ENCODE measurements around the gene HNRNPM.

The HNRNPM gene

GRCh38 chr19:8468124-8468523, 23.3 kb downstream of the HNRNPM start:
- Histone ChIP-seq H3K4me2 (ENCODE audit: low read depth, low read length, poor library complexity, severe bottlenecking) (no peak overlapping the region), H2AFZ (ENCODE audit: low read length) (no peak overlapping the region), H3K4me1 (ENCODE audit: insufficient read depth, low read length, poor library complexity, severe bottlenecking) (no peaks in the 10 kb centered on the region), H3K9me3 (ENCODE audit: insufficient read depth, low read depth, low read length) (no peaks in the 10 kb centered on the region), H3K9me2 (replicated peaks; ENCODE audit: low read depth, low read length) (no peaks in the 10 kb centered on the region), H3K27me3 (ENCODE audit: insufficient read depth, low read length, poor library complexity, severe bottlenecking) (no peaks in the 10 kb centered on the region), H3K9ac (ENCODE audit: low read depth, low read length, poor library complexity, severe bottlenecking) (no peak overlapping the region), H4K20me1 (ENCODE audit: insufficient read depth, low read length, poor library complexity, severe bottlenecking) (peaks cover 68% of the 10 kb centered on the region), H3K36me3 (ENCODE audit: insufficient read depth, low read length) (peaks cover 100% of the 10 kb centered on the region), H3F3A (ENCODE audit: low read depth) (no peaks in the 10 kb centered on the region), H3K79me2 (ENCODE audit: insufficient read depth, low read length) (peaks cover 72% of the 10 kb centered on the region), H3K4me3 (ENCODE audit: low read length, poor library complexity, severe bottlenecking) (no peak overlapping the region)
- TF ChIP-seq CTCF (conservative IDR thresholded peaks at IDR 0.05; ENCODE audit: low read length) (no peak), EZH2phosphoT487 (IDR thresholded peaks at IDR 0.05; ENCODE audit: borderline replicate concordance) (no peak)

- Histone ChIP-seq H3K4me1 (ENCODE audit: insufficient read depth, low read length, poor library complexity, severe bottlenecking) (no peaks in the 10 kb centered on the region), H3K9me2 (replicated peaks; ENCODE audit: low read depth, low read length) (no peaks in the 10 kb centered on the region), H3K79me2 (ENCODE audit: insufficient read depth, low read length) (peaks cover 67% of the 10 kb centered on the region), H3K4me2 (ENCODE audit: low read depth, low read length, poor library complexity, severe bottlenecking) (no peak overlapping the region), H3K4me3 (ENCODE audit: low read length, poor library complexity, severe bottlenecking) (no peak overlapping the region), H4K20me1 (ENCODE audit: insufficient read depth, low read length, poor library complexity, severe bottlenecking) (peaks cover 67% of the 10 kb centered on the region), H3K36me3 (ENCODE audit: insufficient read depth, low read length) (peaks cover 100% of the 10 kb centered on the region), H2AFZ (ENCODE audit: low read length) (no peak overlapping the region), H3K9me3 (ENCODE audit: insufficient read depth, low read depth, low read length) (no peaks in the 10 kb centered on the region), H3K9ac (ENCODE audit: low read depth, low read length, poor library complexity, severe bottlenecking) (no peak overlapping the region), H3K27me3 (ENCODE audit: insufficient read depth, low read length, poor library complexity, severe bottlenecking) (no peaks in the 10 kb centered on the region), H3F3A (ENCODE audit: low read depth) (no peaks in the 10 kb centered on the region)
- TF ChIP-seq EZH2phosphoT487 (IDR thresholded peaks at IDR 0.05; ENCODE audit: borderline replicate concordance) (no peak), CTCF (conservative IDR thresholded peaks at IDR 0.05; ENCODE audit: low read length) (no peak)
Measured at GRCh38 chr19:8468761-8469373, 24.1 kb downstream of the HNRNPM start.

- no peaks in the 10 kb centered on the region for H3K27me3 ChIP-seq (ENCODE audit: insufficient read depth, low read length, poor library complexity, severe bottlenecking)
- peaks cover 64% of the 10 kb centered on the region for H4K20me1 ChIP-seq (ENCODE audit: insufficient read depth, low read length, poor library complexity, severe bottlenecking)
- H3K36me3 ChIP-seq (ENCODE audit: insufficient read depth, low read length), result peaks cover 99% of the 10 kb centered on the region
- no peak overlapping the region for H3K4me3 ChIP-seq (ENCODE audit: low read length, poor library complexity, severe bottlenecking)
- no peak overlapping the region for H3K9ac ChIP-seq (ENCODE audit: low read depth, low read length, poor library complexity, severe bottlenecking)
- no peaks in the 10 kb centered on the region for H3K4me1 ChIP-seq (ENCODE audit: insufficient read depth, low read length, poor library complexity, severe bottlenecking)
- peaks cover 66% of the 10 kb centered on the region for H3K79me2 ChIP-seq (ENCODE audit: insufficient read depth, low read length)
- no peaks in the 10 kb centered on the region for H3F3A ChIP-seq (ENCODE audit: low read depth)
- no peak overlapping the region for H2AFZ ChIP-seq (ENCODE audit: low read length)
- H3K9me2 ChIP-seq (replicated peaks; ENCODE audit: low read depth, low read length), result no peaks in the 10 kb centered on the region
- no peak for TF ChIP-seq EZH2phosphoT487 (IDR thresholded peaks at IDR 0.05; ENCODE audit: borderline replicate concordance)
- TF ChIP-seq CTCF (conservative IDR thresholded peaks at IDR 0.05; ENCODE audit: low read length), result no peak
- H3K4me2 ChIP-seq (ENCODE audit: low read depth, low read length, poor library complexity, severe bottlenecking), result no peak overlapping the region
- no peaks in the 10 kb centered on the region for H3K9me3 ChIP-seq (ENCODE audit: insufficient read depth, low read depth, low read length)
Measured at GRCh38 chr19:8469613-8470368, 25.0 kb downstream of the HNRNPM start.
